Measurements from ENCODE around the gene IL1RAPL2.
"Not testable (repeated sequence)": the region's sequence is repeated elsewhere in the genome, so short reads cannot be mapped to it uniquely, and the experiment has no call there.

The IL1RAPL2 gene

GRCh38 chrX:104863466-104863865 is 297.5 kb downstream of the IL1RAPL2 start:
- no peaks in the 10 kb centered on the region for H3K27me3 ChIP-seq (ENCODE audit: control insufficient read depth, insufficient read depth, low read length)
- no peak overlapping the region for H3K4me3 ChIP-seq (ENCODE audit: low read length)
- H3K9me3 ChIP-seq (ENCODE audit: control insufficient read depth, low read depth, low read length): no peaks in the 10 kb centered on the region
- H3K36me3 ChIP-seq (ENCODE audit: control insufficient read depth, low read depth, low read length): no peaks in the 10 kb centered on the region
- H3K27ac ChIP-seq (ENCODE audit: low read length): no peak overlapping the region
- no peaks in the 10 kb centered on the region for H3K4me1 ChIP-seq (ENCODE audit: control insufficient read depth, low read depth, low read length)
- no peak overlapping the region for H3K9ac ChIP-seq (ENCODE audit: low read length)

DNA sequence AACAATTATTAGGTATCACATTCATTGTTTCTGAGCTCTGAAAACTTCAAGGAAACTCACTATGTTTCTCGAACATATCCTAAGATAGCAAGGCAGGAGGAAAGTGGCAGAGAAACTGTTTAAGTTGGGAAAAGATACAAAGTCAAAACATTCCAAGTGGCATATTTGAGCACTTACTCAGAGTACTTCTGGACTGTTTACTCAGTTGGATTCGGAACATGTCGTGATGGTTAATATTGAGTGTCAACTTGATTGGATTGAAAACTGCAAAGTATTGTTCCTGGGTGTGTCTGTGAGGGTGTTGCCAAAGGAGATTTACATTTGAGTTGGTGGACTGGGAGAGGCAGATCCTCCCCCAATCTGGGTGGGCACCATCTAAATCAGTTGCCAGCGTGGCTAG is 298.3 kb downstream of the IL1RAPL2 start:
- Histone ChIP-seq H3K4me3 (ENCODE audit: low read length) (no peak overlapping the region), H3K4me1 (ENCODE audit: control insufficient read depth, low read depth, low read length) (no peaks in the 10 kb centered on the region), H3K27ac (ENCODE audit: low read length) (no peak overlapping the region)

GRCh38 chrX:104877504-104877903 is 311.5 kb downstream of the IL1RAPL2 start:
- Histone ChIP-seq H3K9me3 (ENCODE audit: control insufficient read depth, low read depth, low read length) (no peaks in the 10 kb centered on the region), H3K27ac (ENCODE audit: low read length) (no peak overlapping the region), H3K9ac (ENCODE audit: low read length) (no peak overlapping the region), H3K27me3 (ENCODE audit: control insufficient read depth, insufficient read depth, low read length) (no peaks in the 10 kb centered on the region), H3K36me3 (ENCODE audit: control insufficient read depth, low read depth, low read length) (no peaks in the 10 kb centered on the region), H3K4me1 (ENCODE audit: control insufficient read depth, low read depth, low read length) (no peaks in the 10 kb centered on the region), H3K4me3 (ENCODE audit: low read length) (no peak overlapping the region)

More for the DNA sequence above, 298.3 kb downstream of the IL1RAPL2 start:
- H3K9ac ChIP-seq (ENCODE audit: low read length): no peak overlapping the region
- no peaks in the 10 kb centered on the region for H3K27me3 ChIP-seq (ENCODE audit: control insufficient read depth, insufficient read depth, low read length)
- H3K9me3 ChIP-seq (ENCODE audit: control insufficient read depth, low read depth, low read length): no peaks in the 10 kb centered on the region
- H3K36me3 ChIP-seq (ENCODE audit: control insufficient read depth, low read depth, low read length): no peaks in the 10 kb centered on the region

DNA sequence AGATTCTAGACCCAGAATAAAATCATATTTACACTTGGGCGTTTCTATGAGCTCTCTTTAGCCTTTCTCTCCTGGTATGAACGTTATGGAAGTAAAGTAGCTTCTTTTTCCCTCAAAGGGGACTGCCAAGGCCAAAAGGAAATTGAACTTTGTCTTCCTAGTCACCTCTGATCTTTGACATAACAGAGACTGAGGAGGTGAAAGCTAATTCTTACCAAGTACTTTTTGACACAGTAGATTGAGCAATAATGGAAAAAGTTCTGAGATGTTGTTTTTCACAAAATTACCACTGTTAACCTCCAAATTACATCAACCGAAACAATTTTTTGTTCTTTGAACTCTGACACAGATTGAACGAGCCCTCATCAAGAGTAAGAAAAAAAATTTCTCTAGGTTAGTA is 336.1 kb downstream of the IL1RAPL2 start:
- no peaks in the 10 kb centered on the region for H3K9me3 ChIP-seq (ENCODE audit: control insufficient read depth, low read depth, low read length)
- H3K4me3 ChIP-seq (ENCODE audit: low read length): no peak overlapping the region
- H3K9ac ChIP-seq (ENCODE audit: low read length): no peak overlapping the region
- H3K4me1 ChIP-seq (ENCODE audit: control insufficient read depth, low read depth, low read length): no peaks in the 10 kb centered on the region
- no peaks in the 10 kb centered on the region for H3K36me3 ChIP-seq (ENCODE audit: control insufficient read depth, low read depth, low read length)
- no peaks in the 10 kb centered on the region for H3K27me3 ChIP-seq (ENCODE audit: control insufficient read depth, insufficient read depth, low read length)
- H3K27ac ChIP-seq (ENCODE audit: low read length): no peak overlapping the region

DNA sequence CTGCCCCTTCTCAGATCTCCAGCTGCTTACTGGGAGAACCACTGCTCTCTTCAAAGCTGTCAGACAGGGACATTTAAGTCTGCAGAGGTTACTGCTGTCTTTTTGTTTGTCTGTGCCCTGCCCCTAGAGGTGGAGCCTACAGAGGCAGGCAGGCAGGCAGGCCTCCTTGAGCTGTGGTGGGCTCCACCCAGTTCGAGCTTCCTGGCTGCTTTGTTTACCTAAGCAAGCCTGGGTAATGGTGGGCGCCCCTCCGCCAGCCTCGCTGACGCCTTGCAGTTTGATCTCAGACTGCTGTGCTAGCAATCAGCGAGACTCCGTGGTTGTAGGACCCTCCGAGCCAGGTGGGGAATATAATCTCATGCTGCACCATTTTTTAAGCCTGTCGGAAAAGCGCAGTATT is 343.7 kb downstream of the IL1RAPL2 start:
- H3K27ac ChIP-seq (ENCODE audit: low read length); H3K36me3 ChIP-seq (ENCODE audit: control insufficient read depth, low read depth, low read length); H3K9me3 ChIP-seq (ENCODE audit: control insufficient read depth, low read depth, low read length); H3K4me1 ChIP-seq (ENCODE audit: control insufficient read depth, low read depth, low read length); H3K27me3 ChIP-seq (ENCODE audit: control insufficient read depth, insufficient read depth, low read length): not testable (repeated sequence)
- Histone ChIP-seq H3K4me3 (ENCODE audit: low read length) (peak overlapping the region; percentile 74), H3K9ac (ENCODE audit: low read length) (peak overlapping the region; percentile 79)

- H3K27ac ChIP-seq (ENCODE audit: low read length): no peak overlapping the region
- H3K4me1 ChIP-seq (ENCODE audit: control insufficient read depth, low read depth, low read length): peaks cover 4% of the 10 kb centered on the region
- H3K9me3 ChIP-seq (ENCODE audit: control insufficient read depth, low read depth, low read length): no peaks in the 10 kb centered on the region
- no peak overlapping the region for H3K9ac ChIP-seq (ENCODE audit: low read length)
- no peaks in the 10 kb centered on the region for H3K27me3 ChIP-seq (ENCODE audit: control insufficient read depth, insufficient read depth, low read length)
- H3K4me3 ChIP-seq (ENCODE audit: low read length): no peak overlapping the region
- H3K36me3 ChIP-seq (ENCODE audit: control insufficient read depth, low read depth, low read length): no peaks in the 10 kb centered on the region
These were observed 347.3 kb downstream of the IL1RAPL2 start for GRCh38 chrX:104913348-104913747.

DNA sequence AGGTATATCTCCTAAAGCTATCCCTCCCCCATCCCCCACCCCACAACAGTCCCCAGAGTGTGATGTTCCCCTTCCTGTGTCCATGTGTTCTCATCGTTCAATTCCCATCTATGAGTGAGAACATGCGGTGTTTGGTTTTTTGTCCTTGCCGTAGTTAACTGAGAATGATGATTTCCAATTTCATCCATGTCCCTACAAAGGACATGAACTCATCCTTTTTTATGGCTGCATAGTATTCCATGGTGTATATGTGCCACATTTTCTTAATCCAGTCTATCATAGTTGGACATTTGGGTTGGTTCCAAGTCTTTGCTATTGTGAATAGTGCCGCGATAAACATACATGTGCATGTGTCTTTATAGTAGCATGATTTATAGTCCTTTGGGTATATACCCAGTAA is 348.7 kb downstream of the IL1RAPL2 start:
- H3K4me3 ChIP-seq (ENCODE audit: low read length); H3K9me3 ChIP-seq (ENCODE audit: control insufficient read depth, low read depth, low read length); H3K27ac ChIP-seq (ENCODE audit: low read length); H3K4me1 ChIP-seq (ENCODE audit: control insufficient read depth, low read depth, low read length); H3K27me3 ChIP-seq (ENCODE audit: control insufficient read depth, insufficient read depth, low read length); H3K9ac ChIP-seq (ENCODE audit: low read length); H3K36me3 ChIP-seq (ENCODE audit: control insufficient read depth, low read depth, low read length): not testable (repeated sequence)

DNA sequence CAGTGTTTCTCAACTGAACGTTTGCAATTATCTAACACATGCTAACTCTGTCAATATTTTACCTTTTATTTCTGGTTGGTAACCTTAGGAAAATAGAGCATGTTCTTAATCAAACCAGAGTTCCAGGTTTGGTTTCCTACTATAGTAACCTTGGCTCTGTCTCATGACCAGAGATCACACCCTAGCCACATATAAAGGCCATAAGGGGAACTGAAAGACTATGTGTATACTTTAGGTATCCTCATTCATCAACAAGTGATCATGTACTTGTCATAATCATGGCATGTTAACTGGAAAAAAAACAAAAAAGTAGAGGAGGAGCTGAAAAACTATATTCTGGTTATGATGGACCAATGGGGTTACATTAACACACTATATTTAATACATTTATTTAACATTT is 352.1 kb downstream of the IL1RAPL2 start:
- Histone ChIP-seq H3K36me3 (ENCODE audit: control insufficient read depth, low read depth, low read length) (no peaks in the 10 kb centered on the region), H3K27me3 (ENCODE audit: control insufficient read depth, insufficient read depth, low read length) (no peaks in the 10 kb centered on the region), H3K4me3 (ENCODE audit: low read length) (no peak overlapping the region), H3K9me3 (ENCODE audit: control insufficient read depth, low read depth, low read length) (no peaks in the 10 kb centered on the region), H3K9ac (ENCODE audit: low read length) (no peak overlapping the region), H3K4me1 (ENCODE audit: control insufficient read depth, low read depth, low read length) (no peaks in the 10 kb centered on the region), H3K27ac (ENCODE audit: low read length) (no peak overlapping the region)

- no peaks in the 10 kb centered on the region for H3K9me3 ChIP-seq (ENCODE audit: control insufficient read depth, low read depth, low read length)
- H3K4me3 ChIP-seq (ENCODE audit: low read length): no peak overlapping the region
- no peak overlapping the region for H3K9ac ChIP-seq (ENCODE audit: low read length)
- H3K4me1 ChIP-seq (ENCODE audit: control insufficient read depth, low read depth, low read length): no peaks in the 10 kb centered on the region
- H3K36me3 ChIP-seq (ENCODE audit: control insufficient read depth, low read depth, low read length): no peaks in the 10 kb centered on the region
- no peaks in the 10 kb centered on the region for H3K27me3 ChIP-seq (ENCODE audit: control insufficient read depth, insufficient read depth, low read length)
- no peak overlapping the region for H3K27ac ChIP-seq (ENCODE audit: low read length)
These were observed 355.7 kb downstream of the IL1RAPL2 start for GRCh38 chrX:104921584-104922205.

GRCh38 chrX:104922206-104922621 is 356.2 kb downstream of the IL1RAPL2 start:
- H3K4me3 ChIP-seq (ENCODE audit: low read length): no peak overlapping the region
- H3K4me1 ChIP-seq (ENCODE audit: control insufficient read depth, low read depth, low read length): no peaks in the 10 kb centered on the region

GRCh38 chrX:104929324-104929723 is 363.3 kb downstream of the IL1RAPL2 start:
- Histone ChIP-seq H3K36me3 (ENCODE audit: control insufficient read depth, low read depth, low read length) (no peaks in the 10 kb centered on the region), H3K27ac (ENCODE audit: low read length) (no peak overlapping the region), H3K9me3 (ENCODE audit: control insufficient read depth, low read depth, low read length) (no peaks in the 10 kb centered on the region), H3K4me1 (ENCODE audit: control insufficient read depth, low read depth, low read length) (no peaks in the 10 kb centered on the region), H3K4me3 (ENCODE audit: low read length) (no peak overlapping the region), H3K27me3 (ENCODE audit: control insufficient read depth, insufficient read depth, low read length) (no peaks in the 10 kb centered on the region), H3K9ac (ENCODE audit: low read length) (no peak overlapping the region)

More at GRCh38 chrX:104922206-104922621, 356.2 kb downstream of the IL1RAPL2 start:
- H3K27me3 ChIP-seq (ENCODE audit: control insufficient read depth, insufficient read depth, low read length): no peaks in the 10 kb centered on the region
- H3K9me3 ChIP-seq (ENCODE audit: control insufficient read depth, low read depth, low read length): no peaks in the 10 kb centered on the region
- no peak overlapping the region for H3K9ac ChIP-seq (ENCODE audit: low read length)
- H3K36me3 ChIP-seq (ENCODE audit: control insufficient read depth, low read depth, low read length): no peaks in the 10 kb centered on the region
- H3K27ac ChIP-seq (ENCODE audit: low read length): no peak overlapping the region

- Histone ChIP-seq H3K27ac (ENCODE audit: low read length) (no peak overlapping the region), H3K9ac (ENCODE audit: low read length) (no peak overlapping the region), H3K27me3 (ENCODE audit: control insufficient read depth, insufficient read depth, low read length) (no peaks in the 10 kb centered on the region), H3K4me1 (ENCODE audit: control insufficient read depth, low read depth, low read length) (no peaks in the 10 kb centered on the region), H3K36me3 (ENCODE audit: control insufficient read depth, low read depth, low read length) (no peaks in the 10 kb centered on the region), H3K9me3 (ENCODE audit: control insufficient read depth, low read depth, low read length) (no peaks in the 10 kb centered on the region), H3K4me3 (ENCODE audit: low read length) (no peak overlapping the region)
These were observed 369.6 kb downstream of the IL1RAPL2 start for GRCh38 chrX:104935581-104935980.
